ENCODE data around the gene XYLT1. TPM values are rescaled to one million over a fixed set of nuclear protein-coding genes. Genes with fewer than 3 reads are reported as not detected.

XYLT1 gene
- total and polyA plus RNA-seq, 9 of the 15 experiments (the other 6 are each of a cell fraction or from before 2014, with no cell fraction given) = 0.03 to 0.09 (median 0.08) TPM; not detected in 6

- Histone ChIP-seq H3K9me3 (replicated peaks; ENCODE audit: control insufficient read depth, insufficient read depth, low read depth, low read length) (no peaks in the 10 kb centered on the region), H3K79me2 (ENCODE audit: control insufficient read depth, insufficient read depth, low read length) (no peaks in the 10 kb centered on the region), H3K27me3 (ENCODE audit: control insufficient read depth in 2 of 2, insufficient read depth in 2 of 2, low read length in 2 of 2) (peaks cover 13 to 17% of the 10 kb centered on the region in 2 experiments), H3K4me3 (no peak overlapping the region), H3K4me2 (ENCODE audit: insufficient read depth, low read length) (no peak overlapping the region), H2AFZ (ENCODE audit: low read depth, low read length) (no peak overlapping the region), H3K36me3 (ENCODE audit: control insufficient read depth, insufficient read depth, low read length) (no peaks in the 10 kb centered on the region), H3K9me1 (ENCODE audit: control insufficient read depth, insufficient read depth, low read length) (no peaks in the 10 kb centered on the region), H3K27ac (ENCODE audit: extremely low read depth, low read depth, low read length) (no peak overlapping the region), H3K4me1 (replicated peaks in 1 of 2; ENCODE audit: control insufficient read depth in 2 of 2, insufficient read depth in 2 of 2, low read length in 2 of 2) (no peaks in the 10 kb centered on the region), H4K20me1 (replicated peaks; ENCODE audit: control insufficient read depth, insufficient read depth, low read length) (no peaks in the 10 kb centered on the region; the same call in none of the 2 replicates), H3K9ac (ENCODE audit: insufficient read depth in 1 of 2, low read depth in 2 of 2, low read length in 2 of 2) (no peak overlapping the region)
- no peak for DNase-seq (ENCODE audit: extremely low read depth in 1 of 4, low spot score in 3 of 4)
- WGBS (ENCODE audit: insufficient coverage, low coverage, missing lambda C conversion rate) = 0% methylated on average over 5 of the region's 5 CpGs
- no peak for FAIRE-seq
- ChIA-PET CTCF (ENCODE audit: low intra/inter-chr PET ratio) (no interaction called here), POLR2A (no interaction called here)
- in situ Hi-C loops (cut with MboI) (no loop called here), intact Hi-C loops (cut with micrococcal nuclease) (no loop called here)
- no TSS peak for BruUV-seq (replicated peaks)
- no peak for TF ChIP-seq SRSF9 (IDR thresholded peaks at IDR 0.05; ENCODE audit: borderline replicate concordance, low read depth, low read length)
- no peak for ATAC-seq
These were observed 302.6 kb downstream of the XYLT1 start for GRCh38 chr16:17168181-17168580.

- intact Hi-C loops (cut with micrococcal nuclease) (no loop called here), in situ Hi-C loops (cut with MboI) (no loop called here)
- no peaks in the 10 kb centered on the region for H3K4me1 ChIP-seq (replicated peaks in 1 of 2; ENCODE audit: control insufficient read depth in 2 of 2, insufficient read depth in 2 of 2, low read length in 2 of 2)
- no peaks in the 10 kb centered on the region for H3K36me3 ChIP-seq (ENCODE audit: control insufficient read depth, insufficient read depth, low read length)
- ChIA-PET CTCF (ENCODE audit: low intra/inter-chr PET ratio) (no interaction called here), POLR2A (no interaction called here)
- H3K9ac ChIP-seq (ENCODE audit: insufficient read depth in 1 of 2, low read depth in 2 of 2, low read length in 2 of 2) = no peak overlapping the region
- FAIRE-seq (no peak), ATAC-seq (no peak), DNase-seq (ENCODE audit: extremely low read depth in 1 of 4, low spot score in 3 of 4) (no peak)
- H3K27me3 ChIP-seq (ENCODE audit: control insufficient read depth in 2 of 2, insufficient read depth in 2 of 2, low read length in 2 of 2) = peaks cover 9 to 22% of the 10 kb centered on the region in 2 experiments; a peak in 4 of 5 replicates
- H3K79me2 ChIP-seq (ENCODE audit: control insufficient read depth, insufficient read depth, low read length) = no peaks in the 10 kb centered on the region
- no peak overlapping the region for H3K4me2 ChIP-seq (ENCODE audit: insufficient read depth, low read length)
- H3K9me1 ChIP-seq (ENCODE audit: control insufficient read depth, insufficient read depth, low read length) = no peaks in the 10 kb centered on the region
- BruUV-seq (replicated peaks) = no TSS peak
- WGBS (ENCODE audit: insufficient coverage, low coverage, missing lambda C conversion rate) = 0% methylated on average over 4 of the region's 4 CpGs
- H3K4me3 ChIP-seq = no peak overlapping the region
- no peak overlapping the region for H2AFZ ChIP-seq (ENCODE audit: low read depth, low read length)
- no peak overlapping the region for H3K27ac ChIP-seq (ENCODE audit: extremely low read depth, low read depth, low read length)
- H4K20me1 ChIP-seq (replicated peaks; ENCODE audit: control insufficient read depth, insufficient read depth, low read length) = no peaks in the 10 kb centered on the region; the same call in none of the 2 replicates
- no peaks in the 10 kb centered on the region for H3K9me3 ChIP-seq (replicated peaks; ENCODE audit: control insufficient read depth, insufficient read depth, low read depth, low read length)
- TF ChIP-seq ZNF274 (IDR thresholded peaks at IDR 0.05; ENCODE audit: borderline replicate concordance, low read depth, low read length) = no peak
- no peak for TF ChIP-seq TOE1 (IDR thresholded peaks at IDR 0.05; ENCODE audit: borderline replicate concordance)
- no peak for TF ChIP-seq TOE1 (CRISPR knock-in tag; IDR thresholded peaks at IDR 0.05; ENCODE audit: borderline replicate concordance, low read depth)
- TF ChIP-seq HNRNPUL1 (IDR thresholded peaks at IDR 0.05; ENCODE audit: low read length) = no peak
- TF ChIP-seq, protein P1, sequence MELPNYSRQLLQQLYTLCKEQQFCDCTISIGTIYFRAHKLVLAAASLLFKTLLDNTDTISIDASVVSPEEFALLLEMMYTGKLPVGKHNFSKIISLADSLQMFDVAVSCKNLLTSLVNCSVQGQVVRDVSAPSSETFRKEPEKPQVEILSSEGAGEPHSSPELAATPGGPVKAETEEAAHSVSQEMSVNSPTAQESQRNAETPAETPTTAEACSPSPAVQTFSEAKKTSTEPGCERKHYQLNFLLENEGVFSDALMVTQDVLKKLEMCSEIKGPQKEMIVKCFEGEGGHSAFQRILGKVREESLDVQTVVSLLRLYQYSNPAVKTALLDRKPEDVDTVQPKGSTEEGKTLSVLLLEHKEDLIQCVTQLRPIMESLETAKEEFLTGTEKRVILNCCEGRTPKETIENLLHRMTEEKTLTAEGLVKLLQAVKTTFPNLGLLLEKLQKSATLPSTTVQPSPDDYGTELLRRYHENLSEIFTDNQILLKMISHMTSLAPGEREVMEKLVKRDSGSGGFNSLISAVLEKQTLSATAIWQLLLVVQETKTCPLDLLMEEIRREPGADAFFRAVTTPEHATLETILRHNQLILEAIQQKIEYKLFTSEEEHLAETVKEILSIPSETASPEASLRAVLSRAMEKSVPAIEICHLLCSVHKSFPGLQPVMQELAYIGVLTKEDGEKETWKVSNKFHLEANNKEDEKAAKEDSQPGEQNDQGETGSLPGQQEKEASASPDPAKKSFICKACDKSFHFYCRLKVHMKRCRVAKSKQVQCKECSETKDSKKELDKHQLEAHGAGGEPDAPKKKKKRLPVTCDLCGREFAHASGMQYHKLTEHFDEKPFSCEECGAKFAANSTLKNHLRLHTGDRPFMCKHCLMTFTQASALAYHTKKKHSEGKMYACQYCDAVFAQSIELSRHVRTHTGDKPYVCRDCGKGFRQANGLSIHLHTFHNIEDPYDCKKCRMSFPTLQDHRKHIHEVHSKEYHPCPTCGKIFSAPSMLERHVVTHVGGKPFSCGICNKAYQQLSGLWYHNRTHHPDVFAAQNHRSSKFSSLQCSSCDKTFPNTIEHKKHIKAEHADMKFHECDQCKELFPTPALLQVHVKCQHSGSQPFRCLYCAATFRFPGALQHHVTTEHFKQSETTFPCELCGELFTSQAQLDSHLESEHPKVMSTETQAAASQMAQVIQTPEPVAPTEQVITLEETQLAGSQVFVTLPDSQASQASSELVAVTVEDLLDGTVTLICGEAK (IDR thresholded peaks at IDR 0.05) = peak; percentile 49; the same call in 1 of the 2 replicates
- TF ChIP-seq, protein P1 (CRISPR knock-in tag; IDR thresholded peaks at IDR 0.05) = no peak
- peak; percentile 85 for TF ChIP-seq NCOA1 (IDR thresholded peaks at IDR 0.05; ENCODE audit: low read depth)
These were observed 304.7 kb downstream of the XYLT1 start for GRCh38 chr16:17166095-17166494.

Measured in K562 (cell line).